HG03354 (cell line): Measurements from ENCODE around the gene ERC1.
"Not testable (repeated sequence)": the region's sequence is repeated elsewhere in the genome, so short reads cannot be mapped to it uniquely, and the experiment has no call there.

Experiments
- ATAC-seq: cut with Tn5 transposase; IDR thresholded peaks from one replicate; pipeline ENCODE4 v1.9.1; 2021; ENCODE audit warnings: mild to moderate bottlenecking; ENCODE audit not compliant: unreplicated experiment, poor library complexity, severe bottlenecking

The ERC1 gene

GRCh38 chr12:1171657-1172408 lies 180.8 kb downstream of the ERC1 start:
- no peak for ATAC-seq

- ATAC-seq, result no peak
Measured at GRCh38 chr12:1173781-1174617, 183.0 kb downstream of the ERC1 start.

- ATAC-seq, result no peak
Measured at GRCh38 chr12:1174659-1175058, 183.6 kb downstream of the ERC1 start.

GRCh38 chr12:1176191-1176590 lies 185.2 kb downstream of the ERC1 start:
- ATAC-seq, result no peak

- no peak for ATAC-seq
Measured at GRCh38 chr12:1179128-1179527, 188.1 kb downstream of the ERC1 start.

GRCh38 chr12:1182069-1182468 lies 191.0 kb downstream of the ERC1 start:
- no peak for ATAC-seq

GRCh38 chr12:1184402-1184801 lies 193.4 kb downstream of the ERC1 start:
- ATAC-seq, result no peak

GRCh38 chr12:1185460-1186182 lies 194.6 kb downstream of the ERC1 start:
- peak; percentile 58 for ATAC-seq

- no peak for ATAC-seq
Measured at GRCh38 chr12:1186298-1186697, 195.3 kb downstream of the ERC1 start.

- ATAC-seq, result no peak
Measured at GRCh38 chr12:1188016-1188415, 197.0 kb downstream of the ERC1 start.

GRCh38 chr12:1189163-1189562 lies 198.1 kb downstream of the ERC1 start:
- no peak for ATAC-seq

- ATAC-seq, result no peak
Measured at GRCh38 chr12:1195513-1195912, 204.5 kb downstream of the ERC1 start.

- ATAC-seq, result no peak
Measured at GRCh38 chr12:1197264-1198018, 206.4 kb downstream of the ERC1 start.

- ATAC-seq, result not testable (repeated sequence)
Measured at GRCh38 chr12:1198854-1199253, 207.8 kb downstream of the ERC1 start.

- ATAC-seq, result no peak
Measured at GRCh38 chr12:1199700-1200099, 208.7 kb downstream of the ERC1 start.

GRCh38 chr12:1201030-1201429 lies 210.0 kb downstream of the ERC1 start:
- no peak for ATAC-seq

- ATAC-seq, result no peak
Measured at GRCh38 chr12:1201886-1202285, 210.9 kb downstream of the ERC1 start.

- no peak for ATAC-seq
Measured at GRCh38 chr12:1203735-1204019, 212.7 kb downstream of the ERC1 start.

- ATAC-seq, result peak; percentile 94
Measured at GRCh38 chr12:1204581-1205121, 213.6 kb downstream of the ERC1 start.
